Trophoblast cell (in vitro differentiated cells and primary cell): Measurements from ENCODE around the gene ANAPC2.

Experiments
- DNase-seq, 2 donors: peaks; one replicate each; pipeline ENCODE4 v3.0.0-alpha.2; 2016
- H2AFZ ChIP-seq: 2 replicates; pipeline ENCODE4 v1.6.1; 2013; ENCODE audit warnings: low read length, moderate library complexity, mild to moderate bottlenecking; ENCODE audit not compliant: insufficient read depth, poor library complexity
- H2AK5ac ChIP-seq: 2 replicates; pipeline ENCODE4 v1.6.1; 2013; ENCODE audit warnings: mild to moderate bottlenecking, low read length
- H2BK120ac ChIP-seq: 2 replicates; pipeline ENCODE4 v1.6.1; 2013; ENCODE audit warnings: low read length, mild to moderate bottlenecking, moderate library complexity; ENCODE audit not compliant: insufficient read depth, poor library complexity
- H2BK12ac ChIP-seq: 2 replicates; pipeline ENCODE4 v1.6.1; 2013; ENCODE audit warnings: mild to moderate bottlenecking, low read length, moderate library complexity
- H2BK5ac ChIP-seq: 2 replicates; pipeline ENCODE4 v1.6.1; 2013; ENCODE audit warnings: low read length, low read depth, moderate library complexity, mild to moderate bottlenecking; ENCODE audit not compliant: poor library complexity
- H3K14ac ChIP-seq: 2 replicates; pipeline ENCODE4 v1.6.1; 2013; ENCODE audit warnings: mild to moderate bottlenecking, low read length
- H3K18ac ChIP-seq: 2 replicates; pipeline ENCODE4 v1.6.1; 2013; ENCODE audit warnings: mild to moderate bottlenecking, low read length
- H3K23ac ChIP-seq: 2 replicates; pipeline ENCODE4 v1.6.1; 2013; ENCODE audit warnings: low read length
- H3K27ac ChIP-seq: 2 replicates; pipeline ENCODE4 v1.5.1; 2013; ENCODE audit warnings: low read depth, mild to moderate bottlenecking, inconsistent platforms, low read length, moderate library complexity
- H3K27me3 ChIP-seq: 2 replicates; pipeline ENCODE4 v1.6.1; 2013; ENCODE audit warnings: inconsistent platforms, mild to moderate bottlenecking, low read length, moderate library complexity; ENCODE audit not compliant: insufficient read depth
- H3K36me3 ChIP-seq, 2 experiments: 1 replicate in 1 of 2; 2 replicates in 1 of 2; pipeline ENCODE4 v1.6.1; 2013; ENCODE audit warnings: low read length in 2 of 2, mild to moderate bottlenecking in 2 of 2, moderate library complexity in 1 of 2; ENCODE audit not compliant: insufficient read depth in 2 of 2, control insufficient read depth in 1 of 2
- H3K4ac ChIP-seq: 2 replicates; pipeline ENCODE4 v1.6.1; 2013; ENCODE audit warnings: low read depth, mild to moderate bottlenecking, low read length, moderate library complexity
- H3K4me1 ChIP-seq, 2 experiments: 1 replicate in 1 of 2; 2 replicates in 1 of 2; pipeline ENCODE4 v1.6.1; 2013; ENCODE audit warnings: low read length in 2 of 2, mild to moderate bottlenecking in 2 of 2, moderate library complexity in 1 of 2; ENCODE audit not compliant: insufficient read depth in 2 of 2, control insufficient read depth in 1 of 2
- H3K4me2 ChIP-seq: 2 replicates; pipeline ENCODE4 v1.6.1; 2013; ENCODE audit warnings: inconsistent platforms, mild to moderate bottlenecking, low read length, moderate library complexity
- H3K4me3 ChIP-seq: 2 replicates; pipeline ENCODE4 v1.5.1; 2013; ENCODE audit warnings: mild to moderate bottlenecking, low read depth, low read length, inconsistent platforms
- H3K79me1 ChIP-seq: one replicate; pipeline ENCODE4 v1.6.1; 2013; ENCODE audit warnings: low read length
- H3K79me2 ChIP-seq: 2 replicates; pipeline ENCODE4 v1.6.1; 2013; ENCODE audit warnings: low read length, mild to moderate bottlenecking; ENCODE audit not compliant: control insufficient read depth, insufficient read depth, poor library complexity
- H3K9ac ChIP-seq: 2 replicates; pipeline ENCODE4 v1.6.1; 2013; ENCODE audit warnings: mild to moderate bottlenecking, low read length
- H3K9me3 ChIP-seq: 2 replicates; pipeline ENCODE4 v1.6.1; 2013; ENCODE audit warnings: low read depth, mild to moderate bottlenecking, control low read depth, inconsistent platforms, low read length; ENCODE audit not compliant: insufficient read depth
- H4K12ac ChIP-seq: 2 replicates; pipeline ENCODE4 v1.6.1; 2013; ENCODE audit warnings: low read depth, mild to moderate bottlenecking, low read length, moderate library complexity
- H4K8ac ChIP-seq: 2 replicates; pipeline ENCODE4 v1.6.1; 2013; ENCODE audit warnings: low read depth, mild to moderate bottlenecking, low read length, moderate library complexity
- H4K91ac ChIP-seq: one replicate; pipeline ENCODE4 v1.6.1; 2013; ENCODE audit warnings: low read depth, mild to moderate bottlenecking, low read length, moderate library complexity
- WGBS: extraction: QIAGEN DNeasy Blood & Tissue Kit; methylation state at CpG from one replicate; pipeline ENCODE4 v1.1.7; 2013; ENCODE audit warnings: missing lambda C conversion rate; ENCODE audit not compliant: insufficient read length, insufficient coverage; ENCODE audit errors: extremely low coverage; 5-methylcytosine and 5-hydroxymethylcytosine counted together

Gene ANAPC2

DNA sequence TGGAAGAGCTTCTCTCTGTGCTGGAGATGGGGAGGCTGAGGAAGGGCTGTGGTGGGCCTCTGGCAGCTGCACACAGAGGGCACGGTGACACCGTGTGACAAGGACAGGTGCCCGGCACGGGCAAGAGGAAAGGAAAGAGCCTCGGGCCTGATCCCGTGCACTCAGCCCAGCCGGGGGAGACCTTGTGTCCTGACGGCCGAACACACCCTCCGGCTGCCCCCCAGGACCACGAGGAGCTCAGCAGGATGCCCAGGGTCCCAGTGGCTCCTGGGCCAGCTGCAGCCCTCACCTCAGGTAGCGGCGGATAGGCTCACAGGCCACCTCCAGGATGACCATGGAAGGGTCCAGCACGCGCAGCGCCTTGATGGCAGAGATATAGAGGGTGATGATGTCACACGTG, 5.5 kb downstream of the ANAPC2 start:
- Histone ChIP-seq H2BK120ac (no peak overlapping the region), H4K12ac (no peak overlapping the region)

DNA sequence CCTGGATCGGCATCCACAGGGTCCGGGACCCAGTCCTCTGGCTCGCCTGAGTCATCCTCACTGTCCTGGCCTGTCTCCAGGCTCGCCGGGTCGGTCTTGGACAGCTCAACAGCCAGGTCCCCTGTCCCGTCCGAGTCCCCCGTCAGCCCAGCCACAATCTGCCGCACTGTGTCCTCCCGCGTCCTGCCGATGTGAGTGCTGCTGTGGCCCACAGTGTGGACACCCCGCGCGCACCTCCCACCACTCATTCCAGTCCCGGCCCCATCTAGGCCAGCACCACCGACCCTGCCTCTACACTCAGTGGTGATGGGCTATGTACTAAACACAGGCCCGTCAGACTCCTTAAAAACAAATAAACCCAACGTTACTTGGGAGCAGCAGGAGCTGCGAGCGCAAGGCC, 6.7 kb downstream of the ANAPC2 start:
- H2BK12ac ChIP-seq = no peak overlapping the region
- no CpG with 5 or more reads among the region's 22 CpGs for WGBS

More for the DNA sequence above, 5.5 kb downstream of the ANAPC2 start:
- Histone ChIP-seq H3K4ac (no peak overlapping the region), H3K79me2 (no peaks in the 10 kb centered on the region), H2AFZ (no peak overlapping the region), H3K36me3 (peaks cover 78 to 84% of the 10 kb centered on the region in 2 experiments), H2BK5ac (no peak overlapping the region), H3K27me3 (no peaks in the 10 kb centered on the region), H3K18ac (no peak overlapping the region), H2AK5ac (no peak overlapping the region), H3K9me3 (peaks cover 2% of the 10 kb centered on the region), H3K4me2 (no peak overlapping the region), H3K79me1 (no peaks in the 10 kb centered on the region), H2BK12ac (no peak overlapping the region), H3K9ac (no peak overlapping the region), H4K8ac (no peak overlapping the region), H3K4me3 (no peak overlapping the region), H3K23ac (no peak overlapping the region), H3K27ac (no peak overlapping the region), H4K91ac (no peak overlapping the region), H3K4me1 (peaks cover 8 to 10% of the 10 kb centered on the region in 2 experiments), H3K14ac (no peak overlapping the region)
- DNase-seq = no peak
- no CpG with 5 or more reads among the region's 17 CpGs for WGBS

DNA sequence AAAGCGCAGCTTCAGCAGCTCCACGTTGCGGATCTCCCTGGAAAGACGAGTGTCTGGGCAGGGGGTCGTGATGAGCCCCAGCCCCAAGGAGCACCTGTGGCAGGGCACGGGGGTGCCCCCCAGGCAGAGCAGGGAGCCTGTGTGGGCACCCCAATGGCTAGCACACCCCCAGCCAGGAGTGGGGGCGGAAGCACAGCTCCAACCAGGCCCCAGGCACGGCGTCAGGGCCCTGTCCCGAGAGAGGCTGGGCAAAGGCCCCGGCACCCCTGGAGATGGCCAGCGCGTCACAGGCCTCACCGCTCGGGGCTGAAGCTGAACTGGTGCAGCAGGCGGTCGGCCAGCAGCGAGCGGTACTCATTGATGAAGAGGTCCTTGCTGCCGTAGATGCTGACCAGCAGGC, 7.9 kb downstream of the ANAPC2 start:
- no peak overlapping the region for H2AFZ ChIP-seq

More for the DNA sequence above, 6.7 kb downstream of the ANAPC2 start:
- Histone ChIP-seq H3K4ac (no peak overlapping the region), H3K18ac (no peak overlapping the region), H3K4me2 (no peak overlapping the region), H4K91ac (no peak overlapping the region), H3K27ac (no peak overlapping the region), H3K4me3 (no peak overlapping the region), H3K36me3 (peaks cover 75 to 83% of the 10 kb centered on the region in 2 experiments), H4K8ac (no peak overlapping the region), H3K14ac (no peak overlapping the region), H3K79me1 (no peaks in the 10 kb centered on the region), H2BK120ac (no peak overlapping the region), H2AFZ (no peak overlapping the region), H3K4me1 (peaks cover 0 to 3% of the 10 kb centered on the region in 2 experiments), H3K79me2 (no peaks in the 10 kb centered on the region), H2AK5ac (no peak overlapping the region), H2BK5ac (no peak overlapping the region), H3K9me3 (peaks cover 2% of the 10 kb centered on the region), H3K23ac (no peak overlapping the region), H4K12ac (no peak overlapping the region), H3K9ac (no peak overlapping the region), H3K27me3 (no peaks in the 10 kb centered on the region)
- no peak for DNase-seq

DNA sequence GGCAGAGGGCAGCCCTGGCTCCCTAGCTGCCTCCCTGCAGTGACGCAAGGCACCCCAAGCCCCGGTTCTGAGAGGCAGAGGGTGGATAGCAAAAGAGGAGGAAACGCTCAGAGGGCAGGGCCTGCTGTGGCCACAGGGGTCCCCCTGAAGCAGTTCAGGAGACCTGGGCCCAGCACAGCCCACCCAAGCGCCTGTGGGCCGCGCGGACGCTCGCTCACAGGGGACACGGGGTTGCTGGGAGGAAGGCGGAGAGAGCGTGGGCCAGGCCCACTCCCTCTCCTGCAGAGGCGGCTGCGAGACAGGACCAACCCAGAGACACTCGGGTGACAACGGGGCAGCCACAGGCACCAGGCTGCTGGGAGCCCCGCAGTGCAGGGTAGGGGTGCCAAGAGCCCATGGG, 8.6 kb downstream of the ANAPC2 start:
- no peaks in the 10 kb centered on the region for H3K79me1 ChIP-seq
- H2AFZ ChIP-seq = no peak overlapping the region
- H4K12ac ChIP-seq = no peak overlapping the region
- H2BK120ac ChIP-seq = no peak overlapping the region
- peaks cover 0 to 3% of the 10 kb centered on the region in 2 experiments for H3K4me1 ChIP-seq
- H3K4me3 ChIP-seq = no peak overlapping the region
- no peaks in the 10 kb centered on the region for H3K79me2 ChIP-seq
- no peak overlapping the region for H3K23ac ChIP-seq
- H2AK5ac ChIP-seq = no peak overlapping the region
- no peak overlapping the region for H4K91ac ChIP-seq
- no peak overlapping the region for H2BK12ac ChIP-seq
- H3K14ac ChIP-seq = no peak overlapping the region
- H4K8ac ChIP-seq = no peak overlapping the region
- WGBS = no CpG with 5 or more reads among the region's 17 CpGs
- no peak overlapping the region for H3K27ac ChIP-seq
- no peak for DNase-seq
- H3K18ac ChIP-seq = no peak overlapping the region
- no peak overlapping the region for H3K4me2 ChIP-seq
- H3K9me3 ChIP-seq = peaks cover 3% of the 10 kb centered on the region
- H3K36me3 ChIP-seq = peaks cover 56 to 64% of the 10 kb centered on the region in 2 experiments
- H2BK5ac ChIP-seq = no peak overlapping the region
- H3K27me3 ChIP-seq = no peaks in the 10 kb centered on the region
- H3K9ac ChIP-seq = no peak overlapping the region
- no peak overlapping the region for H3K4ac ChIP-seq

More for the DNA sequence above, 7.9 kb downstream of the ANAPC2 start:
- Histone ChIP-seq H4K8ac (no peak overlapping the region), H2BK5ac (no peak overlapping the region), H2BK12ac (no peak overlapping the region), H3K4me1 (peaks cover 0 to 3% of the 10 kb centered on the region in 2 experiments), H3K9me3 (peaks cover 5% of the 10 kb centered on the region), H3K27me3 (no peaks in the 10 kb centered on the region), H3K79me2 (no peaks in the 10 kb centered on the region), H3K27ac (no peak overlapping the region), H2AK5ac (no peak overlapping the region), H4K91ac (no peak overlapping the region), H3K14ac (no peak overlapping the region), H3K36me3 (peaks cover 63 to 71% of the 10 kb centered on the region in 2 experiments), H3K23ac (no peak overlapping the region), H3K9ac (no peak overlapping the region), H4K12ac (no peak overlapping the region), H2BK120ac (no peak overlapping the region), H3K4me3 (no peak overlapping the region), H3K4me2 (no peak overlapping the region), H3K18ac (no peak overlapping the region), H3K4ac (no peak overlapping the region), H3K79me1 (no peaks in the 10 kb centered on the region)
- WGBS = no CpG with 5 or more reads among the region's 20 CpGs
- DNase-seq = no peak
